K562 (cell line): ENCODE results near the gene MRGPRD. TPM values are rescaled to one million over a fixed set of nuclear protein-coding genes. Genes with fewer than 3 reads are reported as not detected.
A peak's percentile ranks its signal among the peaks of the same experiment; 100 is the strongest.

Source experiments
- ATAC-seq: fragments of 200-7000 bp; cut with Tn5 transposase; 3 replicates; pipeline ENCODE4 v1.9.1; 2020; ENCODE audit warnings: moderate library complexity
- BruUV-seq: library from RNA; stranded (reverse); fragments of 400-500 nt; replicated peaks from 2 replicates; lab custom pipeline; 2021; lab: Mats Ljungman, UMichigan
- CTCF ChIA-PET: fragments of 300-600 bp; formaldehyde crosslinking; extraction: SDS; loops from one replicate; lab custom pipeline; 2021; ENCODE audit warnings: low intra/inter-chr PET ratio; lab: Yijun Ruan, JAX
- POLR2A ChIA-PET: fragments of 300-600, 350-650 bp; sonication (Branson Sonifier 250); formaldehyde crosslinking; extraction: SDS; loops from one replicate; lab custom pipeline; 2021; ENCODE audit warnings: antibody characterized with exemption, inconsistent platforms; lab: Yijun Ruan, JAX
- DNase-seq, 4 experiments: peaks; one replicate each; pipeline versions ENCODE4 v3.0.0 to v3.0.0-alpha.2; 2011 to 2018; ENCODE audit warnings: low spot score in 3 of 4, mixed read lengths in 3 of 4; ENCODE audit errors: extremely low read depth in 1 of 4
- FAIRE-seq: peaks from 2 replicates; lab custom pipeline; 2011; peaks lifted over from hg19 to GRCh38; lab: Jason Lieb, UNC
- H2AFZ ChIP-seq: 2 replicates; pipeline ENCODE4 v1.6.0; 2011; ENCODE audit warnings: low read depth, low read length, control low read depth, inconsistent platforms
- H3K27ac ChIP-seq: fragments of 200-600 bp; 3 replicates; pipeline ENCODE4 v1.8.0; 2011; ENCODE audit warnings: low read depth, mild to moderate bottlenecking, control low read depth, inconsistent platforms, low read length, moderate library complexity, mixed read lengths; ENCODE audit errors: extremely low read depth
- H3K27me3 ChIP-seq, 2 experiments: fragments of 300-600 bp in 1 of 2; 2 replicates in 1 of 2; 3 replicates in 1 of 2; pipeline versions ENCODE4 v1.6.0 to v1.8.0; 2011; ENCODE audit warnings: inconsistent platforms in 2 of 2, low read length in 2 of 2, mild to moderate bottlenecking in 1 of 2, mixed read lengths in 1 of 2, moderate library complexity in 1 of 2; ENCODE audit not compliant: control insufficient read depth in 2 of 2, insufficient read depth in 2 of 2
- H3K36me3 ChIP-seq: fragments of 300-600 bp; 3 replicates; pipeline ENCODE4 v1.8.0; 2011; ENCODE audit warnings: mild to moderate bottlenecking, low read length, inconsistent platforms; ENCODE audit not compliant: control insufficient read depth, insufficient read depth
- H3K4me1 ChIP-seq, 2 experiments: fragments of 200-600 bp in 1 of 2; replicated peaks in 1 of 2; 2 replicates in 1 of 2; 3 replicates in 1 of 2; pipeline versions ENCODE4 v1.5.1 to v1.8.0; 2011; ENCODE audit warnings: inconsistent platforms in 2 of 2, low read length in 2 of 2, mild to moderate bottlenecking in 1 of 2, mixed read lengths in 1 of 2, moderate library complexity in 1 of 2; ENCODE audit not compliant: control insufficient read depth in 2 of 2, insufficient read depth in 2 of 2
- H3K4me2 ChIP-seq: 2 replicates; pipeline ENCODE4 v1.6.1; 2011; ENCODE audit warnings: low read length, control low read depth, inconsistent platforms, mixed read lengths; ENCODE audit not compliant: insufficient read depth
- H3K4me3 ChIP-seq: fragments of 200-600 bp; sonication (generic), shearing (Covaris generic); 2 replicates; pipeline ENCODE4 v1.5.1; 2016; ENCODE audit warnings: control low read depth, inconsistent platforms
- H3K79me2 ChIP-seq: fragments of 200-600 bp; 3 replicates; pipeline ENCODE4 v1.8.0; 2011; ENCODE audit warnings: low read length, inconsistent platforms; ENCODE audit not compliant: control insufficient read depth, insufficient read depth
- H3K9ac ChIP-seq, 2 experiments: 2 replicates each; pipeline versions ENCODE4 v1.6.0 to v1.6.1; 2011; ENCODE audit warnings: low read depth in 2 of 2, low read length in 2 of 2, control low read depth in 1 of 2, inconsistent platforms in 1 of 2, mild to moderate bottlenecking in 1 of 2, mixed read lengths in 1 of 2; ENCODE audit not compliant: insufficient read depth in 1 of 2
- H3K9me1 ChIP-seq: one replicate; pipeline ENCODE4 v1.6.0; 2011; ENCODE audit warnings: inconsistent platforms, mild to moderate bottlenecking, low read length, moderate library complexity; ENCODE audit not compliant: control insufficient read depth, insufficient read depth
- H3K9me3 ChIP-seq: replicated peaks from 2 replicates; pipeline ENCODE4 v1.5.1; 2011; ENCODE audit warnings: low read depth, low read length, inconsistent platforms; ENCODE audit not compliant: control insufficient read depth, insufficient read depth
- H4K20me1 ChIP-seq: replicated peaks from 2 replicates; pipeline ENCODE4 v1.6.1; 2011; ENCODE audit warnings: low read length, inconsistent platforms, mixed read lengths; ENCODE audit not compliant: control insufficient read depth, insufficient read depth
- JUNB ChIP-seq: fragments of 450-650 bp; formaldehyde crosslinking; conservative IDR thresholded peaks from 2 replicates; pipeline ENCODE4 v1.4.0; 2020; ENCODE audit warnings: mild to moderate bottlenecking
- KDM1A ChIP-seq, 2 experiments: fragments of 450-650 bp; IDR thresholded peaks; 2 replicates each; pipeline ENCODE4 v1.6.1; 2016; ENCODE audit warnings: mild to moderate bottlenecking in 2 of 2
- SAFB ChIP-seq: fragments of 200-400 bp; formaldehyde crosslinking; IDR thresholded peaks from 2 replicates; pipeline ENCODE4 v1.6.1; 2017; ENCODE audit warnings: low read depth, low read length, borderline replicate concordance
- WGBS: fragments of 100-300 bp; shearing (Covaris generic); methylation state at CpG from one replicate; pipeline ENCODE4 v1.1.6; 2016; ENCODE audit warnings: low coverage, mixed read lengths; ENCODE audit not compliant: insufficient coverage; ENCODE audit errors: missing lambda C conversion rate; 5-methylcytosine and 5-hydroxymethylcytosine counted together
- in situ Hi-C: fragments of 300-500 bp; cut with MboI; formaldehyde crosslinking; loops from 4 replicates; pipeline ENCODE4 v1.15.0; 2018; ENCODE audit warnings: inconsistent platforms, mixed read lengths
- intact Hi-C: fragments of 100-400 bp; cut with micrococcal nuclease; formaldehyde crosslinking; loops from 2 replicates; pipeline ENCODE4 v1.14.2; 2022
- polyA plus RNA-seq, 8 experiments: library from polyadenylated mRNA; depleted of rRNA in 4 of 8; stranded (reverse) in 5 of 8; unstranded in 3 of 8; fragments of >200 nt; fragmentation: Nextera tagmentation in 2 of 8; fragmentation: Illumina TruSeq in 1 of 8; extraction: Ambion mirVana in 2 of 8; extraction: Trizol in 1 of 8; gene quantifications; 2 replicates each; pipeline versions ENCODE4 v1.2.1 to v1.2.3, GENCODE V29; 2011 to 2014; ENCODE audit warnings: inconsistent platforms in 1 of 8, missing spikeins in 1 of 8
- total RNA-seq, 7 experiments: library from RNA; depleted of rRNA in 6 of 7; stranded (reverse); fragments of >200 nt in 6 of 7; fragmentation: Illumina TruSeq in 2 of 7; extraction: Trizol in 2 of 7; gene quantifications; 2 replicates each; pipeline versions ENCODE4 v1.2.1 to v1.2.3, GENCODE V29; 2011 to 2021; ENCODE audit warnings: low replicate concordance in 1 of 7
- TF ChIP-seq, protein P1 (sequence below), 2 experiments: fragments of 450-650 bp in 1 of 2; sonication (generic) in 1 of 2; formaldehyde crosslinking in 1 of 2; IDR thresholded peaks in 1 of 2; conservative IDR thresholded peaks in 1 of 2; 2 replicates each; pipeline versions ENCODE4 v1.6.1 to v1.8.1; 2016 to 2023; ENCODE audit warnings: mild to moderate bottlenecking in 2 of 2, moderate library complexity in 2 of 2, inconsistent platforms in 1 of 2, missing genetic modification reagents in 1 of 2
- TF ChIP-seq, protein P2 (sequence below): fragments of 250-450 bp; sonication (Bioruptor Pico); IDR thresholded peaks from 2 replicates; pipeline ENCODE4 v1.8.0; 2022; ENCODE audit warnings: moderate library complexity, mild to moderate bottlenecking, inconsistent platforms

The MRGPRD gene
- total and polyA plus RNA-seq, 9 of the 15 experiments (the other 6 are each of a cell fraction or from before 2014, with no cell fraction given) = not detected

DNA sequence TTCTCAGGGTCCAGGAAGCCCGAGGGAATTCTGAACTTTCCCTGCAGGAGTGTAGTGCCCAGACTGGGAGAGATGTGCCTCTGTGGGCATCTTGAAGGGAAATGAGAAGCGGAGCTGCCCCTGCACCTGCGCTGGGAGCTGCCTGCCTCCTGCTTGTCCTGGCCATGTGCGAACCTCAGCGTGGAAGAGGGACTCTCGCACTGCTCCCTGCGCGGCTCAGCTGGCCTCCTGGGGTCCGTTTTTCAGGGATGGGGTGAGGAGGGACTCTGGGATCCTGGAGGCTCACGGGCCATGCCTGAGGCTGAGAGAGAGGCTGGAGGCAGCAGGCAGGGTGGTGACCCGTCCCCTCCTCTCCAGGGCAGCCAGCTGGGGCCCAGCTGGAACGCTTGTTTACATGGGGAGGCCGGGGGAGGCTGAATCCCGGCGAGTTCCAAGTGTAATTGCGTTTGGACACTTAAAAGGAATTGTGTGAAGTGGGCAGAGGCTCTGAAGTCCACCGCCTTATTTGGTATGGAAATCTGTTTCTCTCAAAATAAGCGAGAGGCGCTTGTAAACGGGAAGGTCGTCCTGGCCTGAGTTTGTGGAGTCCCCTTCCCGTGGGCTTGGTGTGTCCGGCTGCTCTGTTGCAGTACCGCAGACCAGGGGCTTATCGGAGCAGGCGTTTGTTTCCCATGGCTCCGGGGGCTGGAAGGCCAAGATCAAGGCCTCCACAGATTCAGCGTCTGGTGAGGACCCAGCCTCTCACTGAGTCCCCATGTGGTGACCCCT is 33.5 kb upstream of the MRGPRD start:
- H3K9ac ChIP-seq = peak overlapping the region in 1 of 2 experiments; percentile 17; a peak in 1 of 4 replicates
- intact Hi-C loops (no loop called here), in situ Hi-C loops (no loop called here)
- H2AFZ ChIP-seq = no peak overlapping the region
- H3K4me1 ChIP-seq = peaks cover 0 to 40% of the 10 kb centered on the region in 2 experiments; a peak in 3 of 5 replicates
- H3K27ac ChIP-seq = no peak overlapping the region
- no peaks in the 10 kb centered on the region for H3K36me3 ChIP-seq
- TF ChIP-seq SAFB = no peak
- ATAC-seq (no peak), DNase-seq (no peak), FAIRE-seq (no peak)
- H3K4me2 ChIP-seq = no peak overlapping the region
- no peaks in the 10 kb centered on the region for H3K79me2 ChIP-seq
- POLR2A ChIA-PET = no interaction called here
- H4K20me1 ChIP-seq = peaks cover 23% of the 10 kb centered on the region
- no peak overlapping the region for H3K4me3 ChIP-seq
- no peaks in the 10 kb centered on the region for H3K9me1 ChIP-seq
- H3K9me3 ChIP-seq = no peaks in the 10 kb centered on the region
- BruUV-seq = no TSS peak
- H3K27me3 ChIP-seq = peaks cover 14 to 80% of the 10 kb centered on the region in 2 experiments; a peak in 4 of 5 replicates
- CTCF ChIA-PET = no interaction called here
- WGBS = 5% methylated on average over 24 of the region's 28 CpGs

DNA sequence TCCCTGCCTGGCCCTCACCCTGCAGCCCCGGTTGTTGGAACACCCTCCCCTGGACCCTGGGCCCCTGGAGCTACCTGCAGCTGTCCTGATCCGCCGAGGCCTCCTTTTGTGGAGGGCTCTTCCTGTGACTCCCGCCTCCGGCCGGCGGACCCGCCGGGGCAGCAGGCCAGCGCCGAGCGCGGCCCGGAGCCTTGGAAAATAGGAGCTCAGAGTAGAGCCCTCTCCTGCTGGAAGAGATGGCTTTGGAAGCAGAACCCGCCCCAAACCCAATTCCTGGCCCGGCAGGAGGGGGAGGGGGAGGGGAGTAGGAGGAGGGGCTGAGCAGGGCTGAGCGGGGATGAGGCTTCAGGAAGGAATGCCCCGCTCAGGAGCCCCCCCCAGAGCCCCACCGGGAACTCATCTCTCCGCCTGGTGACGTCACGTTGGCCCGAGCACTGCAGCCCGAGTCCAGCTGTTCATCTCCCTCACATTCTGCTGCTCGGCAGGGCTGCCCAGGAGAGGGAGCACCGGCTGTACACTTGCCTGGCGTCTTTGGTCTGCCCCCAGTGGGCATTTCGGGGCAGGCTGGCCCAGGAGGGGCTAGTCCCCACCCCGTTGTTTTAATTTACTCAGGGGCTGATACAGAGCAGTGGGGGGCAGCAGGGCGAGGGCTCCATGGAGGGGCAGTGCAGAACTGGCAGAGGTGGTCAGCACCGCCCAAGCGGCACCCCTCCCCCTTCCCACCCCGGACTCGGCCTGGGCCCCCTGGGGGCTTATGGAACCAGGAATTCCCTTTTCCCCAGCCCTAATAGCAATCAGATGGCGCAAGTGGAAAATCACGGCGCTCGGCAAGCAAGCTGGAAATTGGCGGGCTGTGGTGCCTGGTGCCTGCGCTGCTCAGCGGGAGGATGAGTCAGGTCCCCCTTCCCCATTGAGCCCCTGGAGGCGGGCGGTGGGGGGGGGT is 32.5 kb upstream of the MRGPRD start, which contains the start of gene MRGPRF:
MRGPRF (minus strand) TSS at position 238 of the 943 bp plus-strand sequence. CDS start 3,345 bp downstream, outside the sequence.
- Histone ChIP-seq H3K27ac (no peak within 1 kb of the TSS), H3K4me3 (no peak within 1 kb of the TSS), H3K9ac (peak within 1 kb of the TSS in 1 of 2 experiments; percentile 17; a peak in 1 of 4 replicates), H2AFZ (no peak within 1 kb of the TSS), H3K4me2 (no peak within 1 kb of the TSS), H3K36me3 (no peaks in the 10 kb centered on the region), H4K20me1 (peaks cover 23% of the 10 kb centered on the region), H3K79me2 (no peaks in the 10 kb centered on the region), H3K9me1 (no peaks in the 10 kb centered on the region), H3K4me1 (peaks cover 0 to 45% of the 10 kb centered on the region in 2 experiments; a peak in 3 of 5 replicates), H3K9me3 (no peaks in the 10 kb centered on the region), H3K27me3 (peaks cover 20 to 80% of the 10 kb centered on the region in 2 experiments)
- intact Hi-C loops (no loop called here), in situ Hi-C loops (no loop called here)
- FAIRE-seq (no peak), ATAC-seq (no peak), DNase-seq (peak in 2 of 4 experiments; percentile 30 to 38)
- POLR2A ChIA-PET = interaction anchor here (0.6 to 1.1 kb wide), 3 partner anchors 9 to 66 kb away, joined by 3 to 6 read pairs (median 3); no protein-coding TSS in a partner anchor
- BruUV-seq = no TSS peak
- CTCF ChIA-PET = no interaction called here
- 15% methylated on average over 30 of the region's 43 CpGs for WGBS
- TF ChIP-seq JUNB (CRISPR knock-in tag) (no peak), KDM1A (IDR thresholded peaks at IDR 0.05) (peak in 1 of 2 experiments; percentile 74; a peak in 1 of 4 replicates)
- TF ChIP-seq, protein P1, sequence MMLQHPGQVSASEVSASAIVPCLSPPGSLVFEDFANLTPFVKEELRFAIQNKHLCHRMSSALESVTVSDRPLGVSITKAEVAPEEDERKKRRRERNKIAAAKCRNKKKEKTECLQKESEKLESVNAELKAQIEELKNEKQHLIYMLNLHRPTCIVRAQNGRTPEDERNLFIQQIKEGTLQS (IDR thresholded peaks at IDR 0.05) = peak; percentile 45; the same call in 1 of the 2 replicates
- TF ChIP-seq, protein P1 (CRISPR knock-in tag; conservative IDR thresholded peaks at IDR 0.05) = no peak
- TF ChIP-seq, protein P2, sequence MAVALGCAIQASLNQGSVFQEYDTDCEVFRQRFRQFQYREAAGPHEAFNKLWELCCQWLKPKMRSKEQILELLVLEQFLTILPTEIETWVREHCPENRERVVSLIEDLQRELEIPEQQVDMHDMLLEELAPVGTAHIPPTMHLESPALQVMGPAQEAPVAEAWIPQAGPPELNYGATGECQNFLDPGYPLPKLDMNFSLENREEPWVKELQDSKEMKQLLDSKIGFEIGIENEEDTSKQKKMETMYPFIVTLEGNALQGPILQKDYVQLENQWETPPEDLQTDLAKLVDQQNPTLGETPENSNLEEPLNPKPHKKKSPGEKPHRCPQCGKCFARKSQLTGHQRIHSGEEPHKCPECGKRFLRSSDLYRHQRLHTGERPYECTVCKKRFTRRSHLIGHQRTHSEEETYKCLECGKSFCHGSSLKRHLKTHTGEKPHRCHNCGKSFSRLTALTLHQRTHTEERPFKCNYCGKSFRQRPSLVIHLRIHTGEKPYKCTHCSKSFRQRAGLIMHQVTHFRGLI (CRISPR knock-in tag) = no peak
